Stimulated activated CD4-positive, alpha-beta T cell treated with anti-CD3 and anti-CD28 coated beads, Interleukin-15, amount 100 ng/mL, for 24 hours (primary cell): ENCODE results near the gene GOLGA8S.
"Not testable (repeated sequence)": the region's sequence is repeated elsewhere in the genome, so short reads cannot be mapped to it uniquely, and the experiment has no call there.

Experiments used
- DNase-seq: peaks from one replicate; pipeline ENCODE4 v3.0.0-alpha.2; 2020

Gene GOLGA8S, protein sequence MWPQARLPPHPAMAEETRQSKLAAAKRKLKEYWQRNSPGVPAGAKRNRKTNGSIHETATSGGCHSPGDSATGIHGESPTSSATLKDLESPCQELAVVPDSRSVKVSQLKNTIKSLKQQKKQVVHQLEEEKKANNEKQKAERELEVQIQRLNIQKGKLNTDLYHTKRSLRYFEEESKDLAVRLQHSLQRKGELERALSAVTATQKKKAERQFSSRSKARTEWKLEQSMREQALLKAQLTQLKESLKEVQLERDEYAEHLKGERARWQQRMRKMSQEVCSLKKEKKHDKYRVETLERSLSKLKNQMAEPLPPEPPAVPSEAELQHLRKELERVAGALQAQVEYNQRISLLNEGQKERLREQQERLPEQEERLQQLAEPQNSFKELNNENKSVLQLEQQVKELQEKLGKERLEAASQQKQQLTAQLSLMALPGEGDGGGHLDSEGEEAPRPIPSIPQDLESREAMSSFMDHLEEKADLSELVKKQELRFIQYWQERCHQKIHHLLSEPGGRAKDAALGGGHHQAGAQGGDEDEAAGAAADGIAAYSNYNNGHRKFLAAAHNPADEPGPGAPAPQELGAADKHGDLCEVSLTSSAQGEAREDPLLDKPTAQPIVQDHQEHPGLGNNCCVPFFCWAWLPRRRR

DNA sequence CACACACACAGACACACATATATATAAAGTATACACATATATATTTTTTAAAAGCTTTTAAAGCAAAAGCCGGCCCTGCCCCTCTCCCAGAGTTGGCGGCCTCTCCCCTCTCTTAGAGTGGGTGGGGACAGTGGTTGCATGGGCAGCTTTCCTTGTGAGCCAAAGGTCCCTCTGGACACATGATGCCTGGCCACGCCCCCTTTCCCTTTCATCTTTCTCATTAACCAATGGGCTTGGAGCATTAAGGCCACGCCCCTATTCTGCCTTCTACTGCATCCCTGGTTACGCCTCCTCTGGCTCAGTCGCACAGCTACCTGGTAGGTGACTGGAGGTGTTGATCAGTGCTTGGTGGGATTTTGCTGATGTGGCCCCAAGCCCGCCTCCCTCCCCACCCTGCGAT is at the start of gene GOLGA8S:
Gene GOLGA8S, plus strand, starts transcription at position 301 of the 400 bp plus-strand sequence. Its CDS starts 62 bp downstream, at position 363.
- not testable (repeated sequence) for DNase-seq

DNA sequence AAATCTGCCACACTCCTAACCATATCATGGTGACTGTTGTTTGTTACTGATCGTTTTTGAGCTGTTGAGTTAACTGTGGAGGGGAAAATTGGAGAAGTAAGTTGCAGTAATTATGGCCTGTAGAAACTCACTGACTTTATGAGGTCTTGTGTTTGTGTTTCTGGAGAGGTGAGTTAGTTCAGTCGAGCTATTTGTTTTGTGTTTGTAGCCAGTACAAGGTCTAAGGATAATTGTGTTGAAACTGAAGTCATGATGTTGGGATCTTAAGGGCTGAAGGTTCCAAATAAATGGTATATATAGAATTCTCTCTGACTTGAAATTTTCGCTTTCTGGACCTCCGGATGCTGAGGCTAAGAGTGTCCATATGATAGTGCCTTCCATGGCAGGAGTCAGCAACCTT is 49.7 kb upstream of the GOLGA8S start:
- DNase-seq, result not testable (repeated sequence)

DNA sequence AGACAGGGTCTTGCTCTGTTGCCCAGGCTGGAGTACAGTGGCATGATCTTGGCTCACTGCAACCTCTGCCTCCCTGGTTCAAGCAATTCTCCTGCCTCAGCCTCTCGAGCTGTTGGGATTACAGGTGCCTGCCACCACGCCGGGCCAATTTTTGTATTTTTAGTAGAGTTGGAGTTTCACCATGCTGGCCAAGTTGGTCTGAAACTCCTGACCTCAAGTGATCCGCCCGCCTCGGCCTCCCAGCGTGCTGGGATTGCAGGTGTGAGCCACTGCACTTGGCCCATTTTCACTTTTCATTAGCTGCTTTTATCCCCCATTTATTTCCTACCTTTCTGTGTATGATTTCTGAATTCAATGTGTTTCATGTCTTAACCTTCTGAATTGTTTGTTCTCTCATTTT is 48.6 kb upstream of the GOLGA8S start:
- not testable (repeated sequence) for DNase-seq

DNA sequence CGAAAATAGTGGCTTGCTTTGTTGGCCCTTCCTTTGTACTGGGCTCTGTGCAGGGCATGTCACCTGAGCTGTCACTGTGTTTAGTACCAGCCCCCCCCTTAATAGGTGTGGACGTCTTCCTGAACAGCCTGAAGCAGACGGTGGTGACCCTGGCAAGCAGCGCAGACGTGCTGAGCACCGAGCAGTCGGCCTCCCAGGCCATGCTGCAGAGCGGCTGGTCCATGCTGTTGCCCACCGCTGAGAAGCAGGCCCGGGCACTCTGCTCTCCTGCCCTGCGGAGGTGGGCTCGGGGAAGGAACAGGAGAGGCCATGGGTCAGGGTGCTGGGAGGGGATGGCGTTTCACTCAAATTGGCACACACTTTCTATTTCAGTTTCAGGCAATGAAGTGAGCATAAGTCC is 43.3 kb upstream of the GOLGA8S start:
- not testable (repeated sequence) for DNase-seq

DNA sequence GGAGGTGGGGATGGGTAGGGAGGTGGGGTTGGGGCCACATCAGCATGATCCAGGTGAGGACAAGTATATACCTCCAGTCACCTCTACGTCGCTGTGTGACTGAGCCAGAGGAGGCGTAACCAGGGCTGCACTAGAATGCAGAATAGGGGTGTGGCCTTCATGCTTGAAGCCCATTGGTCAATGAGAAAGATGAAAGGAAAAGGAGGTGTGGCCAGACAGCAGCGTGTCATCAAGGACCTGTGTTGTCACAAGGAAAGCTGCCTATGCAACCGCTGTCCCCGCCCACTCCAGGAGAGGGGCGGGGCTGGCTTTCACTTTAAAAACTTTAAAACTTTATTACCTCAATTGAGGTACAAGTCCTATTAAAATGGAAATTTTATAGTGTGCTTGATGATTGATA is 20.5 kb upstream of the GOLGA8S start, which contains the start of gene GOLGA6L26:
Gene GOLGA6L26, minus strand, starts transcription at position 101 of the 400 bp plus-strand sequence. Its CDS starts 61 bp downstream, at position 40.
- DNase-seq, result not testable (repeated sequence)

DNA sequence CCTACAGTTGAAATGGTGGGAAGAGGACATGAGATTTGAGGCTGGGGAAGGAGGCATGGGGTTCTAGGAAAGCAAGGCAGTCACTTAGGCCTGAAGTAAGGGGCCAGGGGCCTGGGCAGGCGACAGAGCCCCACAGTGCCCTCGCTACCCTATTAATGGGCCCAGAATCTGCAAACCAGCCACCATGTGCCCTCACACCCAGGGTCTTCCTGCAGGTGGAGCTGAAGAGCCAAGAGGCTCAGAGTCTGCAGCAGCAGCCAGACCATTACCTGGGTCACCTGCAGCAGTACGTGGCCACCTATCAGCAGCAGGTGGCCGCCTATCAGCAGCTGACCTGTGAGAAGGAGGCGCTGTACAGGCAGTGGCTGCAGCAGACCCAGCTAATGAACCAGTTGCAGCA is 8.1 kb downstream of the GOLGA8S start:
- DNase-seq, result not testable (repeated sequence)

DNA sequence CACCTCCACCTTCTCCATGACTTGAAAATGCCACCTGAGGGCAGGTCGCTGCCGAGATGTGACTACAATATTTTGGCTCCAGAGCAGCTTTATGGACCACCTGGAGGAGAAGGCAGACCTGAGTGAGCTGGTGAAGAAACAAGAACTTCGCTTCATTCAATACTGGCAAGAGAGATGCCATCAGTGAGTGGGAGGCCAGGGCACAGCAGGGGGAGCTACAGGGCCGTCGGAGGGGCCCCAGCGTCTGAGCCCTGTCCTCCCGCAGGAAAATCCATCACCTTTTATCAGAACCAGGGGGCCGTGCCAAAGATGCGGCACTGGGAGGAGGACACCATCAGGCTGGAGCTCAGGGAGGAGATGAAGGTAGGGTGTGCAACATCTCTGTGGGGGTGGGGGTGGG is 9.7 kb downstream of the GOLGA8S start:
- DNase-seq, result not testable (repeated sequence)

DNA sequence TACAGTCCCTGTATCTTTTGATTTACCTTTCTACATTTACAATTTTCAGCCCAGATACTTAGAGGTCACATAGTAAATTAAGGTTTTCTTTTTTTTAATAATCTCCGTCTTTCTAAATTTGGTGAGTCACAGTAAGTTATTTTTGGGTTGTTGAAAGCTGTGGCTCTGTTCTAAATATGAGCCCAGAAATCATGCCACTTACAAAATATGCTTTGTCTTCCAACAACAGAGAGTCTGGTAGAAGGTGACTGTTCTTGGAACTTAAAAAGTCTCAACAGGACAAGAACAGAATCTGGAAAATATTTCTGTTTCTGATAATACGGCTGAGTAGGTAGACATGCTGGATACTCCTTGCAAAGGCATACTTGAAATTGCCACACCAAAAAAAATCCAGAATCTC is 16.0 kb downstream of the GOLGA8S start:
- DNase-seq, result no peak

DNA sequence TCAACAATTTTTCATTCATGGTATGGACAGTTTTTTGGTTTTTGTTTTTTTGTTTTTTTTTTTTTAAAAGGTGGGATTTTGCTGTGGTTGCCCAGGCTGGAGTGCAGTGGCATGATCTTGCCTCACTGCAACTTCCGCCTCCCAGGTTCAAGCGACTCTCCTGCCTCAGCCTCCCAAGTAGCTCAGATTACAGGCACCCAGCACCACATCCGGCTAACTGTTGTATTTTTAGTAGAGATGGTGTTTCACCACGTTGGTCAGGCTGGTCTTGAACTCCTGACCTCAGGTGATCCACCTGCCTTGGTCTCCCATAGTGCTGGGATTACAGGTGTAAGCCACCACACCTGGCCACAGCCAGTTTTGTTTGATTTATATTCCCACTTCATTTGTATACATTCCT is 16.6 kb downstream of the GOLGA8S start:
- not testable (repeated sequence) for DNase-seq

DNA sequence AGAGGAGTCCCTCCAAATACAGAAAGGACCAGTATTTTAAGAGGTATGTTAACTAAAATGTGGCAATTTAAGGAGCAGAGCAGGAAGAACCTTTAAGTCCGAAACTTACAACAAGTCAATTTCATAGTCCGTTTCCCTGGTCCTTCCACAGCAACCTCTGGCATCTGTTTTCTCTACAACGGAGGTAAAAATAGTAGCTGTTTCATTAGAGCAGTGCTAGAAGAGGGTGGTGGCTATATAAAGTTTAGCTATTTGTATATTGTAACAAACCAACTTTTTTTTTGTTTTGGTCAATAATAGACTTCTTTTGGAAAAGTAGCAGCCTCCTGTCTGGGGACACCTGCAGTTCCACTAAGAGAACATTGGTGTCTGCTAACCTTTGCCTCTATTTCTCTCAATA is 17.3 kb downstream of the GOLGA8S start:
- not testable (repeated sequence) for DNase-seq

DNA sequence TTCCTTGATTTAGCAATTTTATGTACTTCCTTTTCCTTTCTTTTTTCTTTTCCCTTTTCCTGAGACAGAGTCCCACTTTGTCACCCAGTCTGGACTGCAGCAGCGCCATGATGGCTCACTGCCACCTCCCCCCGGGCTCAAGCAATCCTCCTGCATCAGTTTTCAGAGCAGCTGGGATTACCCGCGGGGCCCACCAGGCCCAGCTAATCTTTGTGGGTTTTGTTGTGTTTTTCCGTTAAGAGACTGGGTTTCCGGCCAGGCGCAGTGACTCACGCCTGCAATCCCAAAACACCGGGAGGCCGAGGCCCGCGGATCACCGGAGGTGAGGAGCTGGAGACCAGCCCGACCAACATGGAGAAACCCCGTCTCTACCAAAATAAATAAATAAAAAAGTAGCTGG is 17.7 kb downstream of the GOLGA8S start:
- DNase-seq, result no peak

DNA sequence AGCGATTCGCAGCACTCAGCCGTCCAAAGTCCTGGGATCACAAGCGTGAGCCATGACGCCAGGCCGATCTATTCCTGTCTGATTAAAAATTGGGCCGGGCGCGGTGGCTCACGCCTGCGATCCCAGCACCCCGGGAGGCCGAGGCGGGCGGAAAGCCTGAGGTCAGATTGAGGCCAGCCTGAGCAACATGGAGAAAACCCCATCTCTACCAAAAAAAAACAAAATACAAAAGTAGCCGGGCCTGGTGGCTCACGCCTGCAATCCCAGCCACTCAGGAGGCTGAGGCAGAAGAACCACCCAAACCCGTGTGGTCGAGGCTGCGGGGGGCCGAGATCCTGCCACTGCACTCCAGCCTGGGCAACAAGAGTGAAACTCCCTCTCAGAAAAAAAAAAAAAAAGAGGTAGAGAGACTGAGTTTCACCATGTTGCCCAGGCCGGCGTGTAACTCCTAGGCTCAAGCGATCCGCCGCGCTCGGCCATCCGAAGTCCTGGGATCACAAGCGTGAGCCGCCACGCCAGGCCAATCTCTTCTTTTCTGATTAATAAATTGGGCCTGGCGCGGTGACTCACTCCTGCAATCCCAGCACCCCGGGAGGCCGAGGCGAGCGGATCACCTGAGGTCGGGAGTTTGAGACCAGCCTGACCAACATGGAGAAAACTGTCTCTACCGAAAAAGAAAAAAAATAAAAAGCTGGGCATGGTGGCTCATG is 18.5 kb downstream of the GOLGA8S start:
- not testable (repeated sequence) for DNase-seq

DNA sequence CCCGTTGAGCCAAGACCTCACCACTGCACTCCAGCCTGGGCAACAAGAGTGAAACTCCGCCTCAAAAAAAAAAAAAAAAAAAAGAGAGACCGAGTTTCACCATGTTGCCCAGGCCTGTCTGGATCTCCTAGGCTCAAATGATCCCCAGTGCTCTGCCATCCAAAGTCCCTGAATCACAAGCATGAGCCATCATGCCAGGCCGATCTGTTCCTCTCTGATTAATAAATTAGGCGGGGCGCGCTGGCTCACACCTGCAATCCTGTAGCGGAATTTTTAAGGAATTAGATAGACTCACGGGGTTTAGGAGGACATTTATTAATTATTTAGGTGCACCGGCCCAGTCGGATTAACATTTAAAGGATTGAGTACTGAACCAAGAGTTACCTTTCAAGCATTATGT is 19.7 kb downstream of the GOLGA8S start:
- not testable (repeated sequence) for DNase-seq

DNA sequence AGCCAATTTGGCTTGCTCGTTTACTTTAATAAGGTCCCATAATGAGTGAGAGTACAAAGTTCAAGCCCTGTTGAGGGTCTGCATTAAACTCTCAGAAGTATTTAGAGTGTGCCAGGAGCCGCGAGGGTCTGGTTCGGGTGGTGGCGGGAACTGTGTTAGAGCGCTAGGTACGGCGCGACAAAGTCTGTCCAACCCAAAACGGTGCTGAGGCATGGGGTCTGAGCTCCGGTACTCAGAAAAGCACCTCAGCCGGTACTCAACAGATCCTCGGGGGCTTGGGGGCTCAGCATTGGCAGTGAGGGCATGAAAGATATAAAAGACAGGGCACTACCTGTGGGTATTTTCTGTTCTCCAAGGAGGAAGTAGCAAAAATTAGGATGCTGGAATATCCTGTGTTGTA is 24.4 kb downstream of the GOLGA8S start:
- not testable (repeated sequence) for DNase-seq

DNA sequence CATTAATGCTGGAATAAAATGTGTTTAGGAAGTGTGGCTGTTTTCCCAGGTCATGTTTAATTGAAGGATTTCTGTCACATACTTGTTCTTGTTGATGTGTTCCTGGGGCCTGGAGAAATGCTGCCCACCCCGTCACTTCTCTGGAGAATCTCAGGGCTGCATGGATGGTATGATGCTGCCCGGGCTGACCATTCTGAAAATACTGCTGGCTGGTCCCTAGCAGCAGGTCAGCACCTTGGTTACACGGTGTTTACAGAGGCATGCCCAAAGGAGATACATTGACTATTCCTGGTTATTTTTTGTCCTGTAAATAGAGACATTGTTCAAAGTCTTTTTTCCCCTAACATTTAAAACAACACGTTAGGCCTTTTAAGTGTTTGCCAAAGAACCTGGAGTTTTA is 26.2 kb downstream of the GOLGA8S start:
- not testable (repeated sequence) for DNase-seq

DNA sequence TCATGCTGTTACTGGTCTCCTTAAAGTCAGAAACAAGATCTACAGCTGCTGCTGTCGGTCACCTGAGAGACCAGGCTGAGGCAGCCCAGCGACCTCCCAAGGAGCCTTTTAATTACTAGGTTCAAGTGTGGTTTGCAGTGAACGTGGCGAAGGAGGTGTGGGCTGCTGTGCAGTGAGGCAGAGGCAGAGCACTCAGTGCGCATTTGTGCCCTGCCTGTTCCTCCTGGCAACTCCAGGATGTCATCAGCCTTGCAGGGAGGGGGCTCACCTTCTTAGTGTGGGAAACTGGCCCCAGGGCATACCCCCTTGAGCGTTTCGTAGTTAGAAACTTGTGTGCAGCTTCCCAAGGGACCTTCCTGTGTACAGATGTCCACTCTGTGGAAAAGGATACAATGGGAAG is 26.6 kb downstream of the GOLGA8S start:
- not testable (repeated sequence) for DNase-seq

DNA sequence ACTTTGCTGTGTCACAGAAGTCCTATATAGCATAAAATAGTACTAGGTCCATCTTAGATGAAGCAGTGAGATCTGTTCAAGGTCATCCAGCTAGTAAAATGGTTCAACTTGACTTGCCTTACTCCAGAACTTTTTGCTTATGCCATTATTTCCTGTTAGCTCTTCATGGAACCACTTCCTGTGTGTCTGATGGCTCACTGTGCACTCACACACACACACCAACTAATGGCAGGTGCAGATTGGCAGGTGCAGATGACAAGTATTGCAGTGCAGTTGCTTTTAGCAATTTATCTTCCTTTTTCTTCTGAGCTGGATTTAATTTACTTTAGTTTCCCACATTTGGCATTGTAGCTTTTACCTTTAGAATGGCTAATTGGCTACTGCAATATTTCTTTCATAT is 29.8 kb downstream of the GOLGA8S start:
- DNase-seq, result no peak

DNA sequence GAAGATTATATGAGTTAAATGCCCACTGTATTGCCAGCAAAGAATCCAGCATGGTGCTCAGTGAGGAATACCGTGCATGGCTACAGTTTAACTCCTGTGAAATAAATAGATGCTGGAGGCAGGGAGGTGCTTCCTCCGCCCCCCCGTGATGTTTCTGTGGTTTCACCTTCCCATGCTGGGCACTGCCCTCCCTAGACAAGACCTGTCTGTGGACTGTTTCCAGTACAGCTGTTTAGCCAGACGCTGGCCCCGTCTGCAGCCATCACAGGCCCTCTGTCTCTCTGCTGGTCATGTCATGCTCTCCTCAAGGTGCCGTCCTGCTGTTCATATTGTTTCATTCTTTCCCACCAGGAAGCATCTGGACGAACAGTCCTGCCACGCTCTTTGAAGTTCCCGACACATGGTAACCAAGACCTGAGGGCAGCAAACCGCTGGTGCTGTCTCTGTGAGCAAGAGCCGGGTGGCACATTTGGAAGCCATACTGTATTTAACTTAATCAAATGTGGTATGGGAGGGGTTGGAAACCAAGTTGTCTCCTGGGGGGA is 31.4 kb downstream of the GOLGA8S start:
- no peak for DNase-seq

DNA sequence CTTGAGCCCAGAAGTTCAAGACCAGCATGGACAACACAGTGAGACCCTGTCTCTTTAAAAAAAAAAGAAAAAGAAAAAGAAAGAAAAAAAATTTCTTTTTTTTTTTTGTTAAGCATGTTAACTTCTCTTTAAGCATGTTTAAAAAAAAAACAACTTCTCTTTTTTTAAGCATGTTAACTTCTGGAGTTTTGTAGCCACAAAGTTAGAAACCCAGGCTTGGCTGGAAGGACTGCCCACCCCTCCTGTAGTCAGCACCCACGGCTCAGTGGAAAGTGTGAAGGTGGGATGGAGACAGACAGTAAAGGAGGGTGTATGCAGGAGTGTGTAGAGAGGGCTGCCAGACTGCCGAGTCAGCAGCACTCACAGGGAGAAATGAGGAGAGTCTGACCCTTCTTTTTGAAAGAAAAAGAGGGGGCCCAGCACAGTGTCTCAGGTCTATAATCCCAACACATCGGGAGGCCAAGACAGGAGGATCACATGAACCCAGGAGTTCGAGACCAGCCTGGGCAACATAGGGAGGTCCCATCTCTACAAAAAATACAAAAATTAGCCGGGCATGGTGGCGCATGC is 33.2 kb downstream of the GOLGA8S start:
- no peak for DNase-seq

DNA sequence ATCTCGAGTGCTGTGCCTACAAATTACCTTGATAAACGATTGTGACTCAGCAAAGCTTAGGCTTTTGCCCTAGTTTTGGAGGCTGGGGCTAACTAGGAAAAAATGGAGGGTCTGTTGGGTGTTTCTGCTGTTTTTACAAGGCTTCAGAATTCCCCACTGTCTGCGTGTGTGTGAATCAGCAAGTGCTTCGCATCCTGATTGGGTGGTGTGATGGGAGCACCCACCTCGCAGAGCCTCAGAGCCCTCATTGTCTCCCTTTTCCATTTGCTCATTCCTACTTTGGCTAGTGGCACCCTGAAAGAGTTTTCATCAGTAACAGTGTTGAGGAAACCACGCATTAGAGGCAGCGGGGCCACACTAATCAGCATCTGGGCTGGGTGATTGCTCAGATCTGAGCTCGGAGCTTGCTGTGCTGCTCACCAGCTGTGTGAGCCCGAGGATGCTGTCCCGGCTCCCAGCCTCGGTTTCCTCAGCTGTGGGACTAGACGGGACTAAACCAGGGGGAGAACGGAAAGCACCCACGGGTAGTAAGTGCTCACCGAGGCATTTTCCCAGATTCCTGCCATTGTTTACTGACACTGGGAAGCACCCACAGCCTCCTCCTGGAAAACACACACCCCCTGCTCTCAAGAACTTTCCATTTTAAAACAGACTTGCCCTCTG is 40.6 kb downstream of the GOLGA8S start:
- DNase-seq, result no peak

DNA sequence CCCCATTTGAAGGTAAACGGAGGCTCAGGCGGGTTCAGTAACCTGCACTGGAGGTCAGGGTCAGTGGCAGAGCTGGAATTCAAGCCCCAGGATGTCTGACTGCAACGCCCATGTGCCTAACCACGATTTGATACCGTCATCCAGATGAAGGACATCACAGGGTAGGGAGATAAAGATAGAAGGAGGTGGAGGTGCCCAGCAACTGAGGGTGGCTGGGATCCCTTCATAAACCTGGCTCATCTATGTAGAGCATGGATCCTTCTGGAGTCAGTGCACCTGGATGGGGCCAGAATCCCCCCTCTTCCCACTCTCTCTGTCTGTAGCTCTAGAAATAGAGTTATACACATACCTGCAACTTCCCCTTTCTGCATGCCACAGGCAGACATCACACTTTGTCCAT is 41.3 kb downstream of the GOLGA8S start:
- no peak for DNase-seq

DNA sequence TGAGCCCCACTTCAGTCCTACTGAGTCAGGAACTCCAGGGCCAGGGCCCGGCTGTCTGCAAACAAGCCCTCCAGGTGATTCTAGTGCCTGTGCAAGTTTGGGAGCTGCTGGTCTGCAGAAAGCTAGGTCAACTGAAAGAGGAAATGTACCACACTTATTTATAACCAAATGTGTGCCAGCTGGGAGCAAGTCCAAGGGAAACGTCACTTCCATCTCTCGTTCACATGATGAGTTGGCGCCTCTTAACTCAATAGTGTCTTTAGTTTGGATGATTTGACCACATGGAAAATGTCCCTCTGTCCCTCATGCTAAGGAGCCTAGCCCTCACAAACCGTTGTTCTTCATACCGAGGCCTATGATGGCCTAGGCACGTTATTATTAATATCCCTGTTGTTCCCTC is 43.2 kb downstream of the GOLGA8S start:
- no peak for DNase-seq
